Measurements from ENCODE around the gene RASA3. TPM values are rescaled to one million over a fixed set of nuclear protein-coding genes. Genes with fewer than 3 reads are reported as not detected.

Gene RASA3
- total and polyA plus RNA-seq, 9 of the 15 experiments (the other 6 are each of a cell fraction or from before 2014, with no cell fraction given), result 0.72 to 25.3 (median 14.4) TPM

DNA sequence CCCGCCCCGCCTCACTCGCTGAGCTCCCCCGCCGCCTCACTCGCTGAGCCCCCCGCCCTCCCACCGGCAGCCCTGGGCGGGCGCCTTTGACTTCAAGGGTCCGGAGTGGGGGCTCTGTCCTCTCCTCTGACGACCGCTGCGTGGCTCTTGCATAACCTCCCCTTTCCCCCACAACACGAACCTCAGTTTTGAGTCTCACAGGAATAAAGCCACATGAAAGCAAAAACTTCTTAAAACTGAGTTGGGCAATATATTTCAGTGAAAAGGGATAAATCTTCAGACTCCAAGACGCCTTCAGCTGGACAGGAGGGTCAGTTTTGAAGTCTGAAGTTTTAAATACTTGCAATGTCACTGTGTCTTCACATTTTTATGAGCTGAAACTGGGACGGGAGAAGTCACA lies 87.9 kb downstream of the RASA3 start (continued):
- TF ChIP-seq CHD7 (IDR thresholded peaks at IDR 0.05; ENCODE audit: low read depth, low read length) (no peak), HMG20B (CRISPR knock-in tag; IDR thresholded peaks at IDR 0.05) (no peak), GTF2B (IDR thresholded peaks at IDR 0.05; ENCODE audit: extremely low read depth, insufficient read length) (no peak), RAD21 (CRISPR knock-in tag; conservative IDR thresholded peaks at IDR 0.05 in 1 of 2, IDR thresholded peaks at IDR 0.05 in 1 of 2) (no peak)
- TF ChIP-seq, protein P1, sequence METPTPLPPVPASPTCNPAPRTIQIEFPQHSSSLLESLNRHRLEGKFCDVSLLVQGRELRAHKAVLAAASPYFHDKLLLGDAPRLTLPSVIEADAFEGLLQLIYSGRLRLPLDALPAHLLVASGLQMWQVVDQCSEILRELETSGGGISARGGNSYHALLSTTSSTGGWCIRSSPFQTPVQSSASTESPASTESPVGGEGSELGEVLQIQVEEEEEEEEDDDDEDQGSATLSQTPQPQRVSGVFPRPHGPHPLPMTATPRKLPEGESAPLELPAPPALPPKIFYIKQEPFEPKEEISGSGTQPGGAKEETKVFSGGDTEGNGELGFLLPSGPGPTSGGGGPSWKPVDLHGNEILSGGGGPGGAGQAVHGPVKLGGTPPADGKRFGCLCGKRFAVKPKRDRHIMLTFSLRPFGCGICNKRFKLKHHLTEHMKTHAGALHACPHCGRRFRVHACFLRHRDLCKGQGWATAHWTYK (CRISPR knock-in tag; IDR thresholded peaks at IDR 0.05), result no peak

Data from K562 (cell line).